Epithelial cell of esophagus (primary cell): ENCODE measurements around the gene MAGEF1.

ENCODE experiments used
- DNase-seq: peaks from one replicate; pipeline ENCODE4 v3.0.0; 2010; ENCODE audit warnings: low read depth
- H3K4me3 ChIP-seq: 2 replicates; pipeline ENCODE4 v1.5.1; 2011; ENCODE audit warnings: mild to moderate bottlenecking, low read length, control low read depth
- CTCF ChIP-seq: IDR thresholded peaks from 2 replicates; pipeline ENCODE4 v1.5.1; 2011; ENCODE audit warnings: low read depth, mild to moderate bottlenecking, low read length, control low read depth, inconsistent platforms; ENCODE audit not compliant: insufficient read depth; ENCODE audit errors: missing control alignments

The MAGEF1 gene

DNA sequence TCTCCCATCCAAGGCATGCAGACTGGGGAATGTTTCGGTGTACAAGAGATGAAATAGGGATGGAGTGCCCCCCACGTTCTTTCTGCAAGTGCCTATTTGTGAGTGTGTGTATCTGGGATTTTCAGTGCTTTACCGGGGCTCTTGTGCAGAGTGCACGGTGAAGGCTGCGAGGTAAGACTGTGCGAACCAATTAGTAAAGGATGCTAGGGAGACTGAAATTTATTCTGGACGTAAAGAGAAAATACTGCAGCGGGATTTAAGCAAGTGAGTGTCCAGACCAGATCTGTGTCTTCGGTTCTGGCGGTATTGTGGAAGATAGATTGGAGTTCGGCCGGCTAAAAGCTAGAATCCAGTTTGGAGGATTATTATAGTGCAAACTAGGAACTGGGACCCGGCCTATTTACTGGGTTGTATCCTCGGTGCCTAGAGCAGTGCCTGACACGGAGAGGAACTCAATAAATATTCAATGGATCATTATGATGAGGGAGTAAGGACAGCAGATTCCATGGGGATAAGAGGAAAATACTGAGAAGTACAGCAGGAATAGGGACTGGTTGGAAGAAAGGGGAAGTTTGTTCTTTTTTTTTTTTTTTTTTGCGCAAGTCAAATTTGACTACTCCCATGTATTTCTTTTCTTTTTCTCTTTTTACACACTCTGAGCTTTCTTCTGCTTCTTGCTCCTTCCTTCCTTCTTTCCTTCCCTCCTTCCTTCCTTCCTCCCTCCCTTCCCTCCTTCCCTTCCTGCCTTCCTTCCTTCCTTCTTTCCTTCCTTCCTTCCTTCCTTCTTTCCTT, 580 bp upstream of the MAGEF1 start:
- peak overlapping the region; percentile 65 for H3K4me3 ChIP-seq
- TF ChIP-seq CTCF: no peak
- DNase-seq: no peak

GRCh38 chr3:184710870-184711492, 883 bp downstream of the MAGEF1 start:
- no peak for DNase-seq
- no peak for TF ChIP-seq CTCF
- peak overlapping the region; percentile 65 for H3K4me3 ChIP-seq

- TF ChIP-seq CTCF: no peak
- no peak overlapping the region for H3K4me3 ChIP-seq
- no peak for DNase-seq
Observed at GRCh38 chr3:184703657-184704056, 8.2 kb downstream of the MAGEF1 start.

GRCh38 chr3:184700759-184701158, 11.1 kb downstream of the MAGEF1 start:
- no peak overlapping the region for H3K4me3 ChIP-seq
- DNase-seq: no peak
- TF ChIP-seq CTCF: no peak

GRCh38 chr3:184697845-184698244, 14.0 kb downstream of the MAGEF1 start:
- H3K4me3 ChIP-seq: no peak overlapping the region
- no peak for TF ChIP-seq CTCF
- DNase-seq: no peak

DNA sequence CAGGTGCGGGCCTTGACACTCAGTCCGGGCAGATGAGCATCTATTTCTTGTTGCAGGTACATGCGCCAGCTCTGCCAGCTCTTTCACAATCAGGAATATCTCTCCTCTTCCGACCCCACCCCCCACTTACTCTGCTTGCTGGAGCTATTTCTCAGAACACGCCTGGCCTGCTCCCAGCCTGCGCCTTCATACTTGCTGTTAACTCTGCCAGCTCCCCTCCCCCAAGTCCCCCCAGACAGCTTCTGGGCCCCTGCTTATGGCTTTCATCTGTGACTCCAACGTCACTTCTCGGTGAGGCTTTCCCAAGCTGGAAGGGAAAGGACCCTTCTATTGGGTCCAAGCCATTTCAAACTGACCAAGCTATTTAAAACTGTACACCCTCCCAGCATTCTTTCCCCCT, 15.2 kb downstream of the MAGEF1 start:
- peak; percentile 72 for DNase-seq
- TF ChIP-seq CTCF: no peak
- no peak overlapping the region for H3K4me3 ChIP-seq
